Hematopoietic multipotent progenitor cell treated with erythropoietin and hydrocortisone succinate and interleukin-3 and kit ligand, for 15 days (in vitro differentiated cells): ENCODE measurements around the gene CLECL1.
"Not testable (repeated sequence)": the region's sequence is repeated elsewhere in the genome, so short reads cannot be mapped to it uniquely, and the experiment has no call there.

Experiments used
- DNase-seq: peaks from one replicate; pipeline ENCODE4 v3.0.0-alpha.2; 2015; ENCODE audit warnings: low spot score

CLECL1 gene

DNA sequence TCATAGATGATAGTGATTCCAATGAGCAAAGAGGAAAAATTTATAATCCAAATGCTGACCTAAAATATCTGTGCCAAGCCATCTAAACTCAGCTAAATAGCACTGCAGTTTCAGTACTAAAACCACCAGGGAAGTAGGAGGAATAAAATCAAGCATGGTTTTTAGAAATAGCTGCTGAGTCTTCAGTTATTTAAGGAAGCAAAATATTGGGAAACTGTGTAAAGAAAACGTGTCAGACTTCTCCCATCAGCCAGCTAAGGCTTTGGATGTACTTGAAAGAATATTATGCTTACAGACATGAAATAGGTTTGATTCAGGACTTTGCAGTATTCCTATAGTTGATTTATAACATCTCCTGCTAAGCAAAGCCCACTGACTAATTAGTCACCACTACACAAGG, 38.7 kb downstream of the CLECL1 start:
- DNase-seq = no peak

DNA sequence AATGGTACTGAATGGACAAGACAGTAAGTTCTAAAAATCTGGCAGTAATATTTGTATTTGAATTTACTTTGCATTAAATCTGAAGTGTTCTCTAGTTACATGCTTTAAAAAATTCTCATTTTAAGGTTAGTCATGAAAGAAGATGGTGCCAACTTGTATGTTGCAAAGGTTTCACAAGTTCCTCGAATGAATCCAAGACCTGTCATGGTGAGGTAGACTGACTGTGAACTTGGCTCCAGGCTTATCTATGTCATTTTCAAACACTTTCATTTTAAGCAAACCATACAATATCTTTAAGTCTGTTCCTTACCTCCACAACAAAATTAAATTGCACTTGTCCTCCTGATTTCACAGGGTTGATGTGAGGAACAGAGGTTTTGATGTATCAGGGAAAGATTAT, 40.0 kb downstream of the CLECL1 start:
- no peak for DNase-seq

DNA sequence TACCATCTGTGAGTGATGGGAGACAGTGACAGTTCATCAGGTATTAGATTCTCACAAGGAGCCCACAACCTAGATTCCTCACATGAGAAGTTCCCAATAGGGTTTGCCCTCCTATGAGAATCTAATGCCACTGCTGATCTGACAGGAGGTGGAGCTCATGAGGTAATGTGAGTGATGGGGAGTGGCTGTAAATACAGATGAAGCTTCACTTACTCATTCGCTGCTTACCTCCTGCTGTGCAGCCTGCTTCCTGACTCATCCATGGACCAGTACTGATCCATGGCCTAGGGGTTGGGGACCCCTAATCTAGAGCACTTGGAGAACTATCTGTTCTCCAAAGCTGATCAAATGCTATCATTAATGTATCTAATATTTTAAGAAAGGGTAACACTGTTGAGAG, 45.7 kb downstream of the CLECL1 start:
- DNase-seq = no peak

DNA sequence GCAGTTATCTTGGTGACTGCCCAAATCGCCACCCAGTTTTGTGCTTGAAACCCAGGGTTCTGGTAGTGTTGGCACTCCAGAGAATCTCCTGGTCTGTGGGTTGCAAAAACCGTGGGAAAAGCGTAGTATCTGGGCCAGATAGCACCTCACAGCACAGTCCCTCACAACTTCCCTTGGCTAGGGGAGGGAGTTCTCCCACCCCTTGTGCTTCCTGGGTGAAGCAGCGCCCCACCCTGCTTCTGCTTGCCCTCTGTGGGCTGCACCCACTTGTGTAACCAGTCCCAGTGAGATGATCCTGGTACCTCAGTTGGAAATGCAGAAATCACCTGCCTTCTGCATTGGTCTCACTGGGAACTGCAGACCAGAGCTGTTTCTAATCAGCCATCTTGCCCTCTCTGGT, 47.0 kb downstream of the CLECL1 start:
- no peak for DNase-seq

DNA sequence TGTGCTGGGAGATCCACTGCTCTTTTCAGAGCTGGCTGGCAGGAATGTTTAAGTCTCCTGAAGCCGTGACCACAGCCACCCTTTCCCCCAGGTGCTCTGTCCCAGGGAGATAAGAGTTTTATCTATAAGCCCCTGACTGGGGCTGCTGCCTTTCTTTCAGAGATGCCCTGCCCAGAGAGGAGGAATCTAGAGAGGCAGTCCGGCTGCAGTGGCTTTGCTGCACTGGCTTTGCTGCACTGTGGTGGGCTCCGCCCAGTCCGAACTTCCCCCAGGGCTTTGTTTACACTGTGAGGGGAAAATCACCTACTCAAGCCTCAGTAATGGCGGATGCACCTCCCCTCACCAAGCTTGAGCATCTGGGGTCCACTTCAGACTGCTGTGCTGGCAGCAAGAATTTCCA, 47.5 kb downstream of the CLECL1 start:
- DNase-seq = not testable (repeated sequence)

DNA sequence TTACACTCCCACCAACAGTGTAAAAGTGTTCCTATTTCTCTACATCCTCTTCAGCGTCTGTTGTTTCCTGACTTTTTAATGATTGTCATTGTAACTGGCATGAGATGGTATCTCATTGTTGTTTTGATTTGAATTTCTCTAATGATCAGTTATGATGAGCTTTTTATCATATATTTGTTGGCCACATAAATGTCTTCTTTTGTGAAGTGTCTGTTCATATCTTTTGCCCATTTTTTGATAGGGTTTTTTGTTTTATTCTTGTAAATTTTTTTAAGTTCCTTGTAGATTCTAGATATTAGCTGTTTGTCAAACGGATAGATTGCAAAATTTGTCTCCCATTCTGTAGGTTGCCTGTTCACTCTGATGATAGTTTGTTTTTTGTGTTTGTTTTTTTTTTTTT, 49.9 kb downstream of the CLECL1 start:
- DNase-seq = not testable (repeated sequence)

DNA sequence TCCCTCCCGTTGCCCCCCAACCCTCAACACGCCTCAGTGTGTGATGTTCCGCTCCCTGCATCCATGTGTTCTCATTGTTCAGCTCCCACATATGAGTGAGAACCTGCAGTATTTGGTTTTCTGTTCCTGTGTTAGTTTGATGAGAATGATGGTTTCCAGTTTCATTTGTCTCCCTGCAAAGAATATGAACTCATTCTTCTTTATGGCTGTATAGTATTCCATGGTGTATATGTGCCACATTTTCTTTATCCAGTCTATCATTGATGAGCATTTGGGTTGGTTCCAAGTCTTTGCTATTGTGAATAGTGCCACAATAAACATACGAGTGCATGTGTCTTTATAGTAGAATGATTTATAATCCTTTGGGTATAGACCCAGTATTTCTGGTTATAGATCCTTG, 50.4 kb downstream of the CLECL1 start:
- not testable (repeated sequence) for DNase-seq

DNA sequence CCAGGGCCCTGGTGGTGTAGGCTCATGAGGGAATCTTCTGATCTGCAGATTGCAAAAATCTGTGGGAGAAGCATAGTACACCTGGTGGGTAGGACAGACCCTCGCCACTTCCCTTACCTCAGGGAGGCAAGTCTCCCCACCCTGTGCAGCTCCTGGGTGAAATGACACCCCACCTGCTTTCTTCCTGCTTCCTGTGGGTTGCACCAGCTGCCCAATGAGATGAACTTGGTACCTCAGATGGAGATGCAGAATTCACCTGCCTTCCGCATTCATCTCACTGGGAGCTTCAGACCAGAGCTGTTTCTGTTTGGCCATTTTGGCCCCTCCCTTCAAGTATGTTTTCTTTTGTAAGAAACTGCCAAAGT, 58.7 kb downstream of the CLECL1 start:
- DNase-seq = no peak

DNA sequence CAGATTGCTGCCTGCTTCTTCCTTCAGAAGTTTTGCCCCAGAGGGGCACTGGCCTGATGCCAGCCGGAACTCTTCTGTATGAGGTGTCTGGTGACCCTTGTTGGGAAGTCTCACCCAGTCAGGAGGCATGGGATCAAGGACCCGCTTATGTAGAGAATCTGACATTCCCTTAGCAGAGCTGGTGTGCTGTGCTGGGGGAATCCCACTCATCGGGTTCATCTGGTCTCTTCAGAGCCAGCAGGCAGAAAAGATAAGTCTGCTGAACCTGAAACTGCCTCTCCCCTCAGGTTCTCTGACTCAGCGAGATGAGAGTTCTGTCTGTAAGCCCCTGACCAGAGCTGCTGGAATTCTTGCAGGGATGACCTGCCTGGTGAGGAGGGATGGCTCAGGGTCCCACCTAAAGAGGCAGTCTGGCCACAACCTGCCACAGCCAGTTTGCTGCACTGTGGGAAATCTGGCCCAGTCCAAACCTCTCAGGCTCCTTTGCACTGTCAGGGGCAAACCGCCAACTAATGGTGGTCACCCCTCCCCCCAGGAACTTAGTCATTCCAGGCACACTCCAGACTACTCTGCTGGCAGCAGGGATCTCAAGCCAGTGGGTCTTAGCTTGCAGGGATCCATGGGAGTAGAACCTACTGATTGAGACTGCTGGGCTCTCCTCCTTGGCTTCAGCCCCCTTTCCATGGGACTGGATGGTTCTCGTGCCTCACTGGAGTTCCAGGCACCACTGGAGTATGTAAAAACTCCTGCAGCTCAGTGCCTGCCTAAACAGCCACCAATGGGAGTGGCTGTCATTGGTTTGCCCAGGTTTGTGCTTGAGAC, 59.3 kb downstream of the CLECL1 start:
- DNase-seq = peak; percentile 23
